ENCODE data around the gene ADAMTS16.

Gene ADAMTS16

DNA sequence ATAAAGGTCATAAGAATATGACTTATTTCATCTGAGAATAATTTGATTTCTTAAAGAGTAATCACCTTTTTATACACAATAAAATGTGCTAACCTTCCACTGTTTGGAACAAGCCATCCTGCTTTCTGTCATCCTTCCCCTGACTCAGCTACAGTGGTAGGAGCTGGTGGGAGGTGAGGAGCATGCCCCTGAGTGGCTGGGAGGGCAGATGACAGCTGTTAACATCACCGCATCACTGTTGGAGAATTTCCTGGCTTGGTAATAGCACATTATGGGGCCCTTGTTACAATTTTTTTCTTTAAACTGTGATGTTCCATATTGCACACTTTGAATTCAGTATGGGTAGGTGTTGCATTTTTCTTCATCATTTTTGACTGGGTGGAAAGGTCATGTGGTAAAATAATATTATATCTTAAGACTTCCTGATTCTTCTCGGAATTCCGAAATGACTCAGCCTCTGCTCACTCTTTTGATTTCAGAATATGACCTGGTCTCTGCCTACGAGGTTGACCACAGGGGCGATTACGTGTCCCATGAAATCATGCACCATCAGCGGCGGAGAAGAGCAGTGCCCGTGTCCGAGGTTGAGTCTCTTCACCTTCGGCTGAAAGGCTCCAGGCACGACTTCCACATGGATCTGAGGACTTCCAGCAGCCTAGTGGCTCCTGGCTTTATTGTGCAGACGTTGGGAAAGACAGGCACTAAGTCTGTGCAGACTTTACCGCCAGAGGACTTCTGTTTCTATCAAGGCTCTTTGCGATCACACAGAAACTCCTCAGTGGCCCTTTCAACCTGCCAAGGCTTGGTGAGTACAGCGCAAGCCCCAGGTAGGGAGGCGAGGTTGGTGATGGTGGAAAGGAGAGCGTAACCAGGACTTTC lies 5.8 kb downstream of the ADAMTS16 start:
- DNase-seq: no peak

DNA sequence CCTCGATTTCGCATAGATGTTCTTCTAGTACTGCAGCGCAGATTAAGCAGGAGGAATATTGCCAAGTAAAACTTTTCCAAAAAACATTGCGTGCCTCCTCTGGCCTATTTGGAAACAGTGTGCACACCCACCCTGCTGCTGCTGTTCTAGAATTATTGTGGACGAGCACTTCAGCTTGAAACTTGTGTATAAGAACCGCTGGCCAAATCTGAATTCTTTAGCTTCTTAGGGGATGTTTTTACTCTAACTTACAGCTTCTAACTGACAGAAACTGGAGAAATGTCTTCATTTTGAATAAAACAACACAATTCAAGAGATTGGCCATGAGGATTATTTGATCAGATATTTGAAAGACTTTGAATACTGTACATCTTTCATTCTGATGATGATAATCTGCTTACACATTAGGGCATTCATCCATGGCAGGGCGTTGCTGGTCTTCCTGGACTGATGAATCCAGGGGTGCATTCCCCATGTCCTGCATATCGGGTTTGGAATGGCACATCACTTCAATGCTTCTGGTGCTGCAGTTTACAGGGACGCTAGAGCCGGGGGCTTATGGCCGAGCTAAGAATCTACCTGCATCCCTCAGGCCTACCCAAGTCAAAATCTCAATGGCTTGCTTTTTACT lies 6.5 kb downstream of the ADAMTS16 start:
- no peak for DNase-seq

- DNase-seq: no peak
These were observed 9.0 kb downstream of the ADAMTS16 start for GRCh38 chr5:5149154-5149553.

DNA sequence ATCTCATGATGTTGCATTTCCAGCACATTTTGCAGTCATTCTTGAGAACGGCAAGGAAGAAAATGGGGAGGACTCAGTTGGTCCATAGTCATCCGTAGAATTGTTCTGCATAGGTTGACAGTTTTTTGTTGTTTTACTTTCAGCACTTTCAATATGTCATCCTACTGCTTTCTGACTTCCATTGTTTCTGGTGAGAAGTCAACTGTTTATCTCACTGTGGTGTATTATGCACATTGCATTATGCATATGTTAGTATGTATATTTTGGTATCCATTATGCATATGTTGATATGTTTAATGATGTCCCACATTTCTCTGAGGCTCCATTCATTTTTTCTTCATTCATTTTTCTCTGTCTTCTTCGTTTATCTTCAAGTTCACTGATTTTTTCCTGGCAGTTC lies 10.5 kb downstream of the ADAMTS16 start:
- DNase-seq: no peak

DNA sequence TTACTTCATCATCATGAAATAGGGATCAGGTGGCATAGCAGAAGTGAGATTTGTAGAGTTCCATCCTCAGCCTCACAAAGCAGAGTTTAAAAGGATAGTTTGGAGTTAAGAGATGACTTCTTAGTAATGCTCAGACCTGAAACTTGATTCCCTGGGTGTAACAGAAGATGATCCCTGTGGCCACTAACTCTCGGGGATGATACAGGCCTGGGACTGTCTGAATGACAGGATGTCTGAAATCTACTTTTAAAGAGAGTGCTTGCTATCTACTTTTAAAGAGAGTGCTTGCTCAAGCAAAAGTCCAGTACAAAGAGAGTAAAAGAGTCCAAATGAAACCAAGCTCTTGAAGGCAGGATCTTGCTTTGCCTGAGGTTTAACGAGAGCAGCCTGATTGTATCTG lies 14.6 kb downstream of the ADAMTS16 start:
- DNase-seq: no peak

DNA sequence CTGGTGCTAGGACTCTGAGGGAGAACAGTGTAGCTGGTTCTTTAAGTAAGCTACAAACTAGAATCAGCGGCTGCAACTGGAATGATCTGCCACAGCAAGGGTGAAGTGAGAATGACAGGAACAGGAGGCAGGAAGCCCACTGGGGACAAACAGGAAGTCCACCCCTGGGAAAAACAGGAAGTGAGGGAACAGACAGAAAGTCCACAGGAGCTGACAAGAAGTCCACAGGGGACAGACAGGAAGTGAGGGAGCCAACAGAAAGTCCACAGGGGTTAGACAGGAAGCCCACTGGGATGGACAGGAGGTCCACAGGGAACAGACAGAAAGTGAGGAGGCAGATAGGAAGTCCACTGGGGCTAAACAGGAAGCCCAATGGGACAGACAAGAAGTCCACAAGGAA lies 15.5 kb downstream of the ADAMTS16 start:
- DNase-seq: no peak

GRCh38 chr5:5156471-5157082 lies 16.4 kb downstream of the ADAMTS16 start:
- no peak for DNase-seq

DNA sequence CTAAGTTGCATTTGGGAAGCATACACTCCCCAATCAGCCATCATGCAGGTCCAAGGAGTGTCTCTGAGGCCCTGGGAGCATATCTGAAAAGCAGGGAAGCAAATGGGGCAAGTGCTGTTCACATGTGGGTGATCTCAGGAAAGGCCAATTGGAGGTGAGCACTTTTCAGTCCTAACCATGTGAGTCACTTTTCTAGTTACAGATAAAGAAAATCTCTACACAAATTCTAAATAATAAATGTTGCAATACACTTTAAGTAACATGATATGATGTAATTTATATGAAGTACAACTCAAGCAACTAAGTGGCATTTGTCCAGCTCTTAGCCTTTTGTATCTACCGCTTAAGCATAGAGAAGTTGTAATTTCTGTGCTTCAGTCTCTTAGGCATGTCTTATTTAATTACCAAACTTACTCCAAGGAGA lies 18.4 kb downstream of the ADAMTS16 start:
- DNase-seq: no peak

DNA sequence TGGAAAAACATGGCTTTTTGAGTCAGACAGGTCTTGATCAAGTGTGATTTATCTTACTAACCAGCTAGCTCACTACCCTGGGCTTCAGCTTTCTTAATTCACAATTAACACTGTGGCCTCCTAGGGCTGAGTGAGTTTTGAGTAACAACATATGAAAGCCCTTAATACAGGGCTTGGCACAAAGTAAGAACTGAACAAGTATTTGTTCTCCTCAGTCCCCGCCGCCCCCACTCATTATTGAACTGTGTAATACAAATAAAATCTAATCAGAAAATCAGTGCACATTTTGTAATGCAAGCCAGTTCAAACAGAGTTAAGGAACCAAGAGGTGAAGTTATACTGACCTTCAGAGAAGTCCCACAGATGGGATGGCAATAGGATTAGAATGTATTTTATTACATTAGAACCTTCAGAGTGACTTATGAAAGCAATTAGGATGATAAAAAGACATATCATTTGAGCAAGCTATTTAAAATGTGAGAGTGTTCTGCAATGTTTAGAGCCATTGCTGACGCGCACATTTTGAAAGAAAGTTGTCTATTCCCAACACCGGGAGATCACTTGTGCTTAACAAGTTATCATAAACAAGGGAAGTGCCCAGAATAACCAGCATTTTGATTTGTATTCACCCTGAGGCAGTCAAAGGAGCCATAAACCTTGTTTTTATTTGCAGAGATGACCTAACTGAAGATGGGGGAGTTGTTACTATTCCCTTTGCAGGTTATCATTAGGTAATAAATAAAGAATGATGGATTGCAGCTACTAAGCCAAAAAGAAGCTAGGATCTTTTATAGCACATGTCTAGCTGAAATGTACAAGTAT lies 19.4 kb downstream of the ADAMTS16 start:
- no peak for DNase-seq

- DNase-seq: no peak
These were observed 24.0 kb downstream of the ADAMTS16 start for GRCh38 chr5:5164163-5164562.

GRCh38 chr5:5165541-5166002 lies 25.4 kb downstream of the ADAMTS16 start:
- no peak for DNase-seq

DNA sequence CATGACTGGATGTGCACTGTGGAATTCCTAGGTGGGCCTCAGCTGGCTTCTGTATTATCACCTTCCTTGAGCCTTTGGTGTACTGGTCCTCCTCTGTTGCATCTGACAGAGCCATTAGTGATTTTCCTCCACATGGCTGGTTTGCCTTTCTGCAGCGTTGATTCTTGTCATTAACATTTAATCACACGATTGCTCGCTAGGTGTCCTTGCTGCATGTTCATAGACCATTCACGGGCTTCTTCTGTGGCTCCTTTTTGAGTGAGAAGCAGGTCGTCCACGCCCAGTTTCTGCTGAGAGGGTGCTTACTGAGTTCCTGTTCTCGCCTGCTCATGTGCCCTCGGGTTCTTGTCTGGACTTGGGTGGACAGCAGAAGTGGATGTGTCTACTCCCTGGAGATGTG lies 29.3 kb downstream of the ADAMTS16 start:
- no peak for DNase-seq

DNA sequence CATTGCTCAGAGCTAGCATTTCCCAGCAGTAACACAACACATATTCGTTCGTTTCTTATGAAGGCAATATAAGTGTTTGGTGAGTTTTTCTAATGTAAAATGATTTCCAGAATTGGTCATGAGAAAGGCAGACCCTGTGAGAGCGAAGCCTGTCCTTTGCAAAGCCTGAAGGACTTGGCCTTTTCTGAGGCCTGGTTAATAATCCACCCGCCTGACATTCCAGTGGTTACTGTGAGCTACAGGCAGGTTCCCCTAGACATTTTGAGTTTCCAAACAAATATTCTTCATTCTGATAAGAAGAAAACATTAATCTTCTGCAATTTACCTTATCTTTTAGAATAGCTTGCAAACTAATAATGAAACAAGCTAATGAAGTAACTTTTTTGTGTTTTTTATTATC lies 38.0 kb downstream of the ADAMTS16 start:
- no peak for DNase-seq

GRCh38 chr5:5178580-5178979 lies 38.5 kb downstream of the ADAMTS16 start:
- no peak for DNase-seq

- DNase-seq: no peak
These were observed 38.9 kb downstream of the ADAMTS16 start for GRCh38 chr5:5179079-5179478.

- DNase-seq: no peak
These were observed 39.5 kb downstream of the ADAMTS16 start for GRCh38 chr5:5179597-5179996.

DNA sequence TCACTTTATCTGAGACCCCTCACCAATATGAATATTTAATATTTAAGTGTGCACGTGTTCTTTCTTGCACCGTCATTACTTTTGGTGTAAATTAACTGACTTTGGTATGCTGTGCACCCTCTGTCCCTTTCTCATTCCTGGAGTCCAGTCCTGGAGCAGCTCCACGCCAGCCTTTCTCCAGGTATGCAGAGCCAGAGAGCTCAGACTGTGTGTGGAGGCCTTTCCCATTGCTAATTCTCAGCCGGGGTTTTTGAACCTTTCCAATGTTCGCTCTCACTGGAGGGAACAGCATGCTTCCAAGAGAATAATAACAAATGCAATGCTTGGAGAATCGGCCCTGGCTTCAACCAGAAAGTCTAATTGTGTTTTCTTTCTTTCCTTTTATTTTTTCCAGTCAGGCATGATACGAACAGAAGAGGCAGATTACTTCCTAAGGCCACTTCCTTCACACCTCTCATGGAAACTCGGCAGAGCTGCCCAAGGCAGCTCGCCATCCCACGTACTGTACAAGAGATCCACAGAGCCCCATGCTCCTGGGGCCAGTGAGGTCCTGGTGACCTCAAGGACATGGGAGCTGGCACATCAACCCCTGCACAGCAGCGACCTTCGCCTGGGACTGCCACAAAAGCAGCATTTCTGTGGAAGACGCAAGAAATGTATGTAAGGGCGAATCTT lies 41.7 kb downstream of the ADAMTS16 start:
- no peak for DNase-seq

DNA sequence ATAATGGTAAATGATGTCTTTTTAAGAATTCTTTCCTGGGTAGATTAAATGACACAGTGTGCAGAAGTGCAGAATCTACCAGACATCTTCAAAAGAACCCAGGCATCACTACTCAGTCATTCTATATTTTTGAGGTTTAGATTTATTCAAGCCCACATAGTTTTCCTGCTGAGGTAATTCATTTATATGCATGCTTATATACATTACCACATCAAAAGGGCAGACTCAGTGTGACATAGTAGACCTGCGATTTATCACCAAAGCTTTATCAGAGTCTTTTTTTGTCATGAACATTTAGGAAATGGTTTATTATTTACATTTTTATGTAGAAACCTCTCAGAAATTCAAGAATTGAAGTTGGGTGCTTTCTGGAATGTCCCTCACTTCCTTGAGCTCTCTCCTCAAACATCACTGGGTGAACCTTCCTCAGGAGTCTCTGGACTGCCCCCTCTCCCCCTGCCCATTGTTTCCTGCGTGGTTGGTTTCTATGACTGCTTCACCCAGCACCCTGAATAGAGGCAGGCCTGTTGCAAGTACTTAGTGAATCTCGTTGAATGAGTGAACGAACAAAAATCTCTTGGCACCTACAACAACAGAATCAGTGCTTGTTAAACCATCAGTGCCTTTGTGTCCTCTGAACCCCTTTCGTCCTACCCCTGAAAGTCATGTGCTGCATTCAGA lies 42.5 kb downstream of the ADAMTS16 start:
- DNase-seq: no peak

- no peak for DNase-seq
These were observed 43.1 kb downstream of the ADAMTS16 start for GRCh38 chr5:5183189-5183699.

DNA sequence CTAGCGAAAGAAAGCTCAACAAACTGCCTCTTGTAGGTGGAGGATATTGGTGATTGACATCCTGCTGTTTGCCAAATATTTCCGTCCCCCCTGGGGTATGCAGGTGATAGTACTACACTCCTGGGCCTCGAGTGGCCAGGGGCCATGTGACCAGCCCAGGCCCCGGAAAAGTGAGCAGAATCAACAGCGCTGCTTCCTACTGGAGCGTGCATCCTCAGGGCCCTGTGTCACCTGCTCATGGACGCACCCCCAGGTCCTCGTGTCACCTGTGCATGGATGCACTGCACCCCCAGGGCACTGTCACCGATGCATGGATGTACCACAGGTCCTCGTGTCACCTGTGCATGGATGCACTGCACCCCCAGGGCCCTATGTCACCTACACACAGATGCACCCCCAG lies 43.8 kb downstream of the ADAMTS16 start:
- no peak for DNase-seq

GRCh38 chr5:5188376-5189050 lies 48.4 kb downstream of the ADAMTS16 start:
- DNase-seq: no peak

Measured in NCI-H510A (cell line).